PC-3 (cell line): ENCODE measurements around the gene TPX2. TPM values are rescaled to one million over a fixed set of nuclear protein-coding genes. Genes with fewer than 3 reads are reported as not detected.

Source experiments
- ATAC-seq: fragments of 200-7000 bp; cut with Tn5 transposase; 2 replicates; pipeline ENCODE4 v1.9.1; 2020; ENCODE audit warnings: mild to moderate bottlenecking, moderate library complexity
- BruUV-seq: library from RNA; stranded (reverse); fragments of 400-500 nt; replicated peaks from 2 replicates; lab custom pipeline; 2021; lab: Mats Ljungman, UMichigan
- CTCF ChIA-PET: fragments of 300-600 bp; sonication (Branson Sonifier 250); formaldehyde crosslinking; loops from one replicate; lab custom pipeline; 2022; ENCODE audit warnings: antibody characterized with exemption; lab: Charles Lee
- POLR2A ChIA-PET: fragments of 300-600 bp; sonication (Branson Sonifier 250); formaldehyde crosslinking; loops from one replicate; lab custom pipeline; 2022; ENCODE audit warnings: antibody characterized with exemption; ENCODE audit not compliant: unreplicated experiment; lab: Charles Lee
- DNase-seq: peaks from one replicate; pipeline ENCODE4 v3.0.0-alpha.2; 2015
- H2AFZ ChIP-seq: fragments of 300-600 bp; sonication (generic); 2 replicates; pipeline ENCODE4 v1.6.0; 2016; ENCODE audit warnings: antibody characterized with exemption, low read length
- H3F3A ChIP-seq: fragments of 300-600 bp; sonication (generic); one replicate; pipeline ENCODE4 v1.6.0; 2017; ENCODE audit warnings: antibody characterized with exemption, low read length, control low read depth, mild to moderate bottlenecking; ENCODE audit not compliant: unreplicated experiment
- H3K27ac ChIP-seq: fragments of 300-600 bp; sonication (generic); 2 replicates; pipeline ENCODE4 v1.5.1; 2016; ENCODE audit warnings: mild to moderate bottlenecking, low read length
- H3K27me3 ChIP-seq: fragments of 300-600 bp; sonication (generic); 2 replicates; pipeline ENCODE4 v1.6.1; 2016; ENCODE audit warnings: low read length, mixed read lengths
- H3K36me3 ChIP-seq: fragments of 300-600 bp; sonication (generic); 2 replicates; pipeline ENCODE4 v1.6.1; 2016; ENCODE audit warnings: low read depth, mixed run types, low read length, mixed read lengths
- H3K4me1 ChIP-seq: fragments of 300-600 bp; sonication (generic); 2 replicates; pipeline ENCODE4 v1.5.1; 2016; ENCODE audit warnings: low read length; ENCODE audit not compliant: insufficient read depth
- H3K4me2 ChIP-seq: fragments of 300-600 bp; sonication (generic); 2 replicates; pipeline ENCODE4 v1.6.0; 2016; ENCODE audit warnings: low read length
- H3K4me3 ChIP-seq: fragments of 300-600 bp; sonication (generic); 2 replicates; pipeline ENCODE4 v1.5.1; 2016; ENCODE audit warnings: mild to moderate bottlenecking, low read length, mixed read lengths
- H3K79me2 ChIP-seq: fragments of 300-600 bp; sonication (generic); 2 replicates; pipeline ENCODE4 v1.6.1; 2017; ENCODE audit warnings: low read length, mixed read lengths
- H3K9ac ChIP-seq: fragments of 300-600 bp; sonication (generic); 2 replicates; pipeline ENCODE4 v1.6.0; 2016; ENCODE audit warnings: mild to moderate bottlenecking, low read length
- H3K9me2 ChIP-seq: fragments of 300-600 bp; sonication (generic); replicated peaks from 2 replicates; pipeline ENCODE4 v1.6.1; 2016; ENCODE audit warnings: mixed run types, low read length, mixed read lengths
- H3K9me3 ChIP-seq: fragments of 300-600 bp; sonication (generic); 2 replicates; pipeline ENCODE4 v1.6.1; 2016; ENCODE audit warnings: low read length, mixed read lengths
- H4K20me1 ChIP-seq: fragments of 300-600 bp; sonication (generic); 2 replicates; pipeline ENCODE4 v1.6.1; 2016; ENCODE audit warnings: low read length, mixed read lengths
- CTCF ChIP-seq: fragments of 300-600 bp; sonication (generic); conservative IDR thresholded peaks from 2 replicates; pipeline ENCODE4 v1.5.1; 2017; ENCODE audit warnings: antibody characterized with exemption, low read depth, mild to moderate bottlenecking, low read length
- EZH2 ChIP-seq: fragments of 300-600 bp; sonication (generic); IDR thresholded peaks from one replicate; pipeline ENCODE4 v1.6.1; 2017; ENCODE audit warnings: antibody characterized with exemption, mild to moderate bottlenecking, low read length; ENCODE audit not compliant: unreplicated experiment
- EZH2phosphoT487 ChIP-seq: fragments of 300-600 bp; sonication (generic); IDR thresholded peaks from 2 replicates; pipeline ENCODE4 v1.6.1; 2018; ENCODE audit warnings: mild to moderate bottlenecking, antibody characterized with exemption, low read length, borderline replicate concordance
- intact Hi-C: fragments of 100-400 bp; cut with micrococcal nuclease; formaldehyde crosslinking; loops from 2 replicates; pipeline ENCODE4 v1.9.0; 2023
- total RNA-seq: library from RNA; depleted of rRNA; stranded (reverse); fragments of >200 nt; gene quantifications from 2 replicates; pipeline ENCODE4 v1.2.3, GENCODE V29; 2014

The TPX2 gene
- total RNA-seq, 1 experiment from 2014 or later: 128 TPM

GRCh38 chr20:31707258-31707615, 31.9 kb upstream of the TPX2 start:
- Histone ChIP-seq H4K20me1 (no peaks in the 10 kb centered on the region), H3K4me1 (peaks cover 75% of the 10 kb centered on the region), H3K4me3 (no peak overlapping the region), H3K9me2 (no peaks in the 10 kb centered on the region), H3K9me3 (no peaks in the 10 kb centered on the region), H3K27me3 (no peaks in the 10 kb centered on the region), H3K27ac (peak overlapping the region; percentile 96), H3K36me3 (peaks cover 58% of the 10 kb centered on the region), H3K4me2 (no peak overlapping the region), H2AFZ (no peak overlapping the region), H3F3A (peaks cover 9% of the 10 kb centered on the region), H3K9ac (no peak overlapping the region), H3K79me2 (peaks cover 96% of the 10 kb centered on the region)
- no peak for TF ChIP-seq EZH2
- TF ChIP-seq CTCF: no peak
- no peak for TF ChIP-seq EZH2phosphoT487
- CTCF ChIA-PET: no interaction called here
- no TSS peak for BruUV-seq
- no peak for ATAC-seq
- DNase-seq: no peak
- intact Hi-C loops: no loop called here
- POLR2A ChIA-PET: no interaction called here

GRCh38 chr20:31707994-31708735, 30.9 kb upstream of the TPX2 start:
- ChIA-PET POLR2A (interaction anchor here (0.5 kb wide), 1 partner anchor 11 kb away, joined by 3 read pairs; no protein-coding TSS in a partner anchor), CTCF (interaction anchor here (0.6 kb wide), 1 partner anchor 15 kb away, joined by 3 read pairs; no protein-coding TSS in a partner anchor)
- no peak overlapping the region for H3K9ac ChIP-seq
- H3F3A ChIP-seq: peaks cover 14% of the 10 kb centered on the region
- DNase-seq: peak; percentile 38
- no peak overlapping the region for H3K4me2 ChIP-seq
- H3K4me3 ChIP-seq: no peak overlapping the region
- H3K9me3 ChIP-seq: no peaks in the 10 kb centered on the region
- no peaks in the 10 kb centered on the region for H3K9me2 ChIP-seq
- intact Hi-C loops: no loop called here
- no peaks in the 10 kb centered on the region for H4K20me1 ChIP-seq
- peak overlapping the region; percentile 9; the same call in 1 of the 2 replicates for H3K27ac ChIP-seq
- BruUV-seq: no TSS peak
- TF ChIP-seq CTCF: no peak
- no peak for TF ChIP-seq EZH2phosphoT487
- TF ChIP-seq EZH2: no peak
- peaks cover 97% of the 10 kb centered on the region for H3K79me2 ChIP-seq
- peaks cover 60% of the 10 kb centered on the region for H3K36me3 ChIP-seq
- H3K27me3 ChIP-seq: no peaks in the 10 kb centered on the region
- peaks cover 84% of the 10 kb centered on the region for H3K4me1 ChIP-seq
- H2AFZ ChIP-seq: no peak overlapping the region
- no peak for ATAC-seq
